HFFc6 (cell line): ENCODE measurements around the gene VIPR2. TPM values are rescaled to one million over a fixed set of nuclear protein-coding genes. Genes with fewer than 3 reads are reported as not detected.

ENCODE experiments used
- DNase-seq: peaks from one replicate; pipeline ENCODE4 v3.0.0-alpha.2; 2018
- H3K27ac Mint-ChIP-seq: 2 replicates; pipeline ENCODE4 v1.8.0; 2020; ENCODE audit warnings: mild to moderate bottlenecking, mixed read lengths
- H3K27me3 Mint-ChIP-seq: 2 replicates; pipeline ENCODE4 v1.8.0; 2021; ENCODE audit warnings: mild to moderate bottlenecking, moderate library complexity, mixed read lengths; ENCODE audit not compliant: insufficient read depth
- H3K36me3 Mint-ChIP-seq: 2 replicates; pipeline ENCODE4 v1.8.0; 2021; ENCODE audit warnings: low read depth, mixed read lengths
- H3K4me1 Mint-ChIP-seq: 2 replicates; pipeline ENCODE4 v1.8.0; 2020; ENCODE audit warnings: low read depth, mixed read lengths
- H3K4me3 Mint-ChIP-seq: 2 replicates; pipeline ENCODE4 v1.8.0; 2020; ENCODE audit warnings: mild to moderate bottlenecking, moderate library complexity, mixed read lengths
- H3K9me3 Mint-ChIP-seq: 2 replicates; pipeline ENCODE4 v1.8.0; 2020; ENCODE audit warnings: mild to moderate bottlenecking, mixed read lengths
- CTCF ChIP-seq: fragments of 200-600 bp; sonication (generic); IDR thresholded peaks from 2 replicates; pipeline ENCODE4 v1.5.0; 2021; ENCODE audit warnings: antibody characterized with exemption, mild to moderate bottlenecking
- total RNA-seq, 6 experiments: library from RNA; stranded (reverse); fragmentation: NEBNext Ultra II Directional; extraction: Animal tissue kit (Norgen Biotek cat#: 25700); gene quantifications; 2 replicates in 1 of 6; 3 replicates in 5 of 6; pipeline ENCODE4 v1.2.3, GENCODE V29; 2021

VIPR2 gene
- total RNA-seq, 6 experiments from 2014 or later = not detected

GRCh38 chr7:159010411-159010810 is 134.3 kb downstream of the VIPR2 start:
- Mint-ChIP-seq H3K27ac (no peak overlapping the region), H3K9me3 (peaks cover 6% of the 10 kb centered on the region; the same call in 1 of the 2 replicates), H3K4me1 (peaks cover 24% of the 10 kb centered on the region; the same call in 1 of the 2 replicates), H3K4me3 (no peak overlapping the region), H3K27me3 (peaks cover 12% of the 10 kb centered on the region), H3K36me3 (no peaks in the 10 kb centered on the region)
- no peak for TF ChIP-seq CTCF
- no peak for DNase-seq

GRCh38 chr7:159009951-159010350 is 134.7 kb downstream of the VIPR2 start:
- Mint-ChIP-seq H3K27ac (no peak overlapping the region), H3K27me3 (peaks cover 12% of the 10 kb centered on the region), H3K36me3 (no peaks in the 10 kb centered on the region), H3K4me3 (no peak overlapping the region), H3K4me1 (peaks cover 20% of the 10 kb centered on the region; the same call in 1 of the 2 replicates), H3K9me3 (peaks cover 6% of the 10 kb centered on the region; the same call in 1 of the 2 replicates)
- TF ChIP-seq CTCF = no peak
- DNase-seq = no peak

- Mint-ChIP-seq H3K36me3 (no peaks in the 10 kb centered on the region), H3K27ac (no peak overlapping the region), H3K9me3 (peaks cover 6% of the 10 kb centered on the region; the same call in 1 of the 2 replicates), H3K4me3 (no peak overlapping the region), H3K27me3 (peaks cover 12% of the 10 kb centered on the region), H3K4me1 (peaks cover 18% of the 10 kb centered on the region; the same call in 1 of the 2 replicates)
- DNase-seq = no peak
- TF ChIP-seq CTCF = no peak
Observed at GRCh38 chr7:159008417-159008816, 136.2 kb downstream of the VIPR2 start.

GRCh38 chr7:159007996-159008389 is 136.7 kb downstream of the VIPR2 start:
- no peaks in the 10 kb centered on the region for H3K36me3 Mint-ChIP-seq
- H3K9me3 Mint-ChIP-seq = peaks cover 6% of the 10 kb centered on the region; the same call in 1 of the 2 replicates
- no peak for DNase-seq
- H3K27ac Mint-ChIP-seq = no peak overlapping the region
- no peak for TF ChIP-seq CTCF
- peaks cover 18% of the 10 kb centered on the region; the same call in 1 of the 2 replicates for H3K4me1 Mint-ChIP-seq
- no peak overlapping the region for H3K4me3 Mint-ChIP-seq
- H3K27me3 Mint-ChIP-seq = peaks cover 12% of the 10 kb centered on the region

GRCh38 chr7:159007364-159007995 is 137.2 kb downstream of the VIPR2 start:
- DNase-seq = no peak
- no peak overlapping the region for H3K4me3 Mint-ChIP-seq
- peaks cover 6% of the 10 kb centered on the region; the same call in 1 of the 2 replicates for H3K9me3 Mint-ChIP-seq
- no peak for TF ChIP-seq CTCF
- no peaks in the 10 kb centered on the region for H3K36me3 Mint-ChIP-seq
- H3K4me1 Mint-ChIP-seq = peaks cover 14% of the 10 kb centered on the region; the same call in 1 of the 2 replicates
- H3K27ac Mint-ChIP-seq = no peak overlapping the region
- peaks cover 12% of the 10 kb centered on the region for H3K27me3 Mint-ChIP-seq
